WTC11 (cell line): Measurements from ENCODE around the gene LCNL1. TPM values are rescaled to one million over a fixed set of nuclear protein-coding genes. Genes with fewer than 3 reads are reported as not detected.

Source experiments
- ATAC-seq: fragments of 200-7000 bp; cut with Tn5 transposase; 2 replicates; pipeline ENCODE4 v1.10.0; 2021; ENCODE audit warnings: mild to moderate bottlenecking, moderate library complexity
- CTCF ChIA-PET: fragments of 300-600 bp; sonication (Branson Sonifier 250); formaldehyde crosslinking; loops from one replicate; lab custom pipeline; 2021; ENCODE audit warnings: antibody characterized with exemption; lab: Charles Lee
- POLR2A ChIA-PET: fragments of 350-600 bp; sonication (Branson Sonifier 250); formaldehyde crosslinking; loops from one replicate; lab custom pipeline; 2021; ENCODE audit warnings: antibody characterized with exemption; lab: Charles Lee
- DNase-seq: peaks from one replicate; pipeline ENCODE4 v3.0.0; 2021; ENCODE audit warnings: low spot score
- H3K27ac Mint-ChIP-seq: 2 replicates; pipeline ENCODE4 v1.8.0; 2021; ENCODE audit warnings: mixed read lengths
- H3K27me3 Mint-ChIP-seq: 2 replicates; pipeline ENCODE4 v1.8.0; 2021; ENCODE audit warnings: low read depth, mild to moderate bottlenecking, moderate library complexity, mixed read lengths
- H3K36me3 Mint-ChIP-seq: 2 replicates; pipeline ENCODE4 v1.8.0; 2021; ENCODE audit warnings: mixed read lengths
- H3K4me1 Mint-ChIP-seq: 2 replicates; pipeline ENCODE4 v1.8.0; 2022; ENCODE audit warnings: mixed read lengths
- H3K4me3 Mint-ChIP-seq: 2 replicates; pipeline ENCODE4 v1.8.0; 2021; ENCODE audit warnings: mild to moderate bottlenecking, moderate library complexity, mixed read lengths
- H3K9me3 Mint-ChIP-seq: 2 replicates; pipeline ENCODE4 v1.8.0; 2021; ENCODE audit warnings: mixed read lengths
- ARID4B ChIP-seq: sonication (generic); formaldehyde crosslinking; IDR thresholded peaks from 2 replicates; pipeline ENCODE4 v1.8.0; 2023; ENCODE audit warnings: missing genetic modification reagents, mild to moderate bottlenecking, borderline replicate concordance
- ATF3 ChIP-seq: sonication (generic); formaldehyde crosslinking; conservative IDR thresholded peaks from 2 replicates; pipeline ENCODE4 v1.8.1; 2022; ENCODE audit warnings: mild to moderate bottlenecking, missing genetic modification reagents
- CBFB ChIP-seq: sonication (generic); formaldehyde crosslinking; IDR thresholded peaks from 2 replicates; pipeline ENCODE4 v1.8.1; 2022; ENCODE audit warnings: mild to moderate bottlenecking, low read depth, missing genetic modification reagents
- E2F1 ChIP-seq: sonication (generic); formaldehyde crosslinking; IDR thresholded peaks from 2 replicates; pipeline ENCODE4 v1.8.0; 2022; ENCODE audit warnings: mild to moderate bottlenecking, missing genetic modification reagents
- FOXK1 ChIP-seq: sonication (generic); formaldehyde crosslinking; IDR thresholded peaks from 2 replicates; pipeline ENCODE4 v1.8.0; 2022; ENCODE audit warnings: mild to moderate bottlenecking, moderate library complexity, missing genetic modification reagents
- GTF2I ChIP-seq: fragments of 250-450 bp; sonication (Bioruptor Pico); conservative IDR thresholded peaks from 2 replicates; pipeline ENCODE4 v1.4.0; 2021; ENCODE audit warnings: mild to moderate bottlenecking
- MAX ChIP-seq: sonication (generic); formaldehyde crosslinking; IDR thresholded peaks from 2 replicates; pipeline ENCODE4 v1.8.0; 2022; ENCODE audit warnings: mild to moderate bottlenecking, missing genetic modification reagents
- NFE2L1 ChIP-seq: sonication (generic); formaldehyde crosslinking; IDR thresholded peaks from 2 replicates; pipeline ENCODE4 v1.8.1; 2023; ENCODE audit warnings: missing genetic modification reagents
- PREB ChIP-seq: sonication (generic); formaldehyde crosslinking; IDR thresholded peaks from 2 replicates; pipeline ENCODE4 v1.8.1; 2022; ENCODE audit warnings: mild to moderate bottlenecking, missing genetic modification reagents, moderate library complexity, borderline replicate concordance
- RELA ChIP-seq: sonication (generic); formaldehyde crosslinking; IDR thresholded peaks from 2 replicates; pipeline ENCODE4 v1.8.1; 2022; ENCODE audit warnings: missing genetic modification reagents, mild to moderate bottlenecking, borderline replicate concordance
- SOX15 ChIP-seq: fragments of 250-450 bp; sonication (Bioruptor Pico); IDR thresholded peaks from 2 replicates; pipeline ENCODE4 v1.9.0; 2021; ENCODE audit warnings: mild to moderate bottlenecking
- TCF7 ChIP-seq: sonication (generic); formaldehyde crosslinking; IDR thresholded peaks from 2 replicates; pipeline ENCODE4 v1.8.0; 2022; ENCODE audit warnings: mild to moderate bottlenecking, low read depth, missing genetic modification reagents, moderate library complexity
- TEAD4 ChIP-seq: sonication (generic); formaldehyde crosslinking; IDR thresholded peaks from 2 replicates; pipeline ENCODE4 v1.8.0; 2022; ENCODE audit warnings: mild to moderate bottlenecking, missing genetic modification reagents
- TP53 ChIP-seq: sonication (generic); formaldehyde crosslinking; IDR thresholded peaks from 2 replicates; pipeline ENCODE4 v1.8.1; 2023; ENCODE audit warnings: mild to moderate bottlenecking, missing genetic modification reagents
- ZBTB21 ChIP-seq: sonication (generic); formaldehyde crosslinking; IDR thresholded peaks from 2 replicates; pipeline ENCODE4 v1.8.1; 2023; ENCODE audit warnings: mild to moderate bottlenecking, missing genetic modification reagents, borderline replicate concordance
- ZNF138 ChIP-seq: sonication (generic); formaldehyde crosslinking; conservative IDR thresholded peaks from 2 replicates; pipeline ENCODE4 v1.8.1; 2022; ENCODE audit warnings: mild to moderate bottlenecking, moderate library complexity, missing genetic modification reagents
- ZNF317 ChIP-seq: sonication (generic); formaldehyde crosslinking; IDR thresholded peaks from 2 replicates; pipeline ENCODE4 v1.8.1; 2023; ENCODE audit warnings: low read depth, mild to moderate bottlenecking, moderate library complexity, missing genetic modification reagents, borderline replicate concordance
- ZNF396 ChIP-seq: fragments of 250-450 bp; sonication (Bioruptor Pico); IDR thresholded peaks from 2 replicates; pipeline ENCODE4 v1.8.0; 2021; ENCODE audit warnings: mild to moderate bottlenecking, moderate library complexity, borderline replicate concordance
- ZNF425 ChIP-seq: fragments of 250-450 bp; sonication (Bioruptor Pico); conservative IDR thresholded peaks from 2 replicates; pipeline ENCODE4 v1.9.0; 2021; ENCODE audit warnings: mild to moderate bottlenecking
- ZSCAN18 ChIP-seq: fragments of 250-450 bp; sonication (Bioruptor Pico); IDR thresholded peaks from 2 replicates; pipeline ENCODE4 v2.1.2; 2022; ENCODE audit warnings: mild to moderate bottlenecking, moderate library complexity
- total RNA-seq: library from RNA; stranded (reverse); gene quantifications from 3 replicates; pipeline ENCODE4 v1.2.3, GENCODE V29; 2021

LCNL1 gene
- total RNA-seq, 1 experiment from 2014 or later, result 0.50 TPM

GRCh38 chr9:136969150-136969549 lies 13.6 kb upstream of the LCNL1 start:
- H3K27me3 Mint-ChIP-seq, result no peaks in the 10 kb centered on the region
- peaks cover 10% of the 10 kb centered on the region for H3K4me1 Mint-ChIP-seq
- H3K4me3 Mint-ChIP-seq, result no peak overlapping the region
- no peak for ATAC-seq
- no peak for DNase-seq
- no peak overlapping the region for H3K27ac Mint-ChIP-seq
- ChIA-PET POLR2A (interaction anchor here (0.6 kb wide), 1 partner anchor 407 kb away, joined by 5 read pairs; no protein-coding TSS in a partner anchor), CTCF (interaction anchor here (0.5 to 4.5 kb wide), 6 partner anchors 9 to 331 kb away, joined by 3 to 19 read pairs (median 6); no protein-coding TSS in a partner anchor)
- H3K36me3 Mint-ChIP-seq, result no peaks in the 10 kb centered on the region
- TF ChIP-seq ZNF396 (CRISPR knock-in tag) (no peak), NFE2L1 (CRISPR knock-in tag) (no peak), E2F1 (no peak), PREB (CRISPR knock-in tag) (no peak), ZNF138 (CRISPR knock-in tag) (no peak), CBFB (CRISPR knock-in tag) (no peak), TEAD4 (CRISPR knock-in tag) (no peak), ZNF317 (CRISPR knock-in tag) (no peak), ATF3 (CRISPR knock-in tag) (no peak), TCF7 (no peak), ZBTB21 (CRISPR knock-in tag) (no peak), RELA (no peak), ZSCAN18 (CRISPR knock-in tag) (no peak), TP53 (CRISPR knock-in tag) (no peak), ZNF425 (no peak), SOX15 (no peak), GTF2I (CRISPR knock-in tag) (no peak), MAX (CRISPR knock-in tag) (no peak), FOXK1 (CRISPR knock-in tag) (no peak), ARID4B (CRISPR knock-in tag) (no peak)
- H3K9me3 Mint-ChIP-seq, result no peaks in the 10 kb centered on the region
